Heart left ventricle (tissue), 16 donors: ENCODE results near the gene CDH3. TPM values are rescaled to one million over a fixed set of nuclear protein-coding genes. Genes with fewer than 3 reads are reported as not detected.

ENCODE experiments used
- ATAC-seq, 4 donors: fragments of 200-7000 bp; cut with Tn5 transposase; one replicate each; pipeline ENCODE4 v1.9.1; 2020 to 2022; ENCODE audit warnings: moderate library complexity in 4 of 4, mild to moderate bottlenecking in 3 of 4, moderate number of reproducible peaks in 1 of 4
- DNase-seq, 5 donors: peaks; one replicate each; pipeline ENCODE4 v3.0.0-alpha.2; 2020
- H3K27ac ChIP-seq, 12 donors: fragments of 200-600 bp; sonication (generic) in 4 of 12; one replicate each; pipeline versions ENCODE4 v1.5.0 to v1.8.0; 2016 to 2022; ENCODE audit warnings: mild to moderate bottlenecking in 2 of 12
- H3K27me3 ChIP-seq, 9 donors: fragments of 200-600 bp; sonication (generic) in 2 of 9; one replicate each; pipeline versions ENCODE4 v1.5.1 to v1.8.0; 2016 to 2022; ENCODE audit warnings: mild to moderate bottlenecking in 3 of 9
- H3K36me3 ChIP-seq, 9 donors: fragments of 200-600 bp; sonication (generic) in 2 of 9; one replicate each; pipeline versions ENCODE4 v1.5.0 to v1.8.0; 2018 to 2022; ENCODE audit warnings: mild to moderate bottlenecking in 2 of 9
- H3K4me1 ChIP-seq, 12 donors: fragments of 200-600 bp; sonication (generic) in 4 of 12; one replicate each; pipeline versions ENCODE4 v1.5.0 to v1.8.0; 2016 to 2022; ENCODE audit warnings: mild to moderate bottlenecking in 3 of 12
- H3K4me3 ChIP-seq, 12 donors: fragments of 200-600 bp; sonication (generic) in 4 of 12; one replicate each; pipeline versions ENCODE4 v1.5.0 to v1.8.0; 2017 to 2022; ENCODE audit warnings: mild to moderate bottlenecking in 9 of 12, moderate library complexity in 4 of 12
- H3K9me3 ChIP-seq, 12 donors: fragments of 200-600 bp; sonication (generic) in 4 of 12; one replicate each; pipeline versions ENCODE4 v1.5.0 to v1.8.0; 2016 to 2022; ENCODE audit warnings: mild to moderate bottlenecking in 1 of 12
- CTCF ChIP-seq, 12 donors: fragments of 200-600 bp; sonication (generic) in 4 of 12; IDR thresholded peaks; one replicate each; pipeline versions ENCODE4 v1.5.0 to v1.8.0; 2018 to 2022; ENCODE audit warnings: antibody characterized with exemption in 12 of 12, mild to moderate bottlenecking in 5 of 12
- POLR2A ChIP-seq, 2 donors: fragments of 450-650 bp; IDR thresholded peaks; one replicate each; pipeline ENCODE4 v1.6.1; 2017; ENCODE audit warnings: antibody characterized with exemption in 2 of 2, mild to moderate bottlenecking in 2 of 2, moderate library complexity in 2 of 2
- WGBS, 4 donors: extraction: QIAGEN DNeasy Blood & Tissue Kit in 2 of 4; methylation state at CpG; one replicate each; pipeline versions ENCODE4 v1.1.5 to v1.1.7; 2013 to 2018; 5-methylcytosine and 5-hydroxymethylcytosine counted together
- intact Hi-C, 10 donors: fragments of 100-400 bp; cut with DNase I; formaldehyde crosslinking; loops; one replicate each; pipeline versions ENCODE4 v1.11.1 to v1.14.2; 2022
- polyA plus RNA-seq, 2 donors: library from polyadenylated mRNA; stranded (reverse); fragments of 200-250 nt; gene quantifications; one replicate each; pipeline ENCODE4 v1.2.3, GENCODE V29; 2013
- total RNA-seq, 9 donors: library from RNA; depleted of rRNA in 2 of 9; stranded (reverse); fragments of >200 nt in 2 of 9; fragmentation: NEBNext Ultra II Directional in 3 of 9; extraction: Animal tissue kit (Norgen Biotek cat#: 25700) in 3 of 9; gene quantifications; one replicate each; pipeline versions ENCODE4 v1.1.0 to v1.2.4, GENCODE V29; 2016 to 2023
- donor health status: ischemic (EF 13 %, LVEDD 7.1; RV severe dilation, severe dysfunction).
- donor health status: healthy with polysubstance abuse.
- donor health status: DM: no; HTN: yes; CAD: no.
- donor health status: DM: no; HTN: no; CAD: no.
- donor health status: ischemic (EF 25% LVEDD 6.9; RV normal size, moderate dysfunction).
- donor health status: ischemic (EF 25% LVEDD 5.7; RV mildly dilated, moderate dysfunction).
- donor health status: healthy.
- donor health status: DM: yes; HTN: yes; CAD: no.
- donor health status: ischemic (EF 35%, LVEDD 5.7; RV mildly dilated, moderate dysfunction).
- donor health status: nonischemic (EF 11% LVEDD 7.7; RV severe dilation, severe dysfunction).
- donor health status: DM: yes; HTN: yes; CAD: no.
- donor health status: PGD.
- donor health status: ischemic (EF 29% LVEDD 5.4; RV normal size, mild dysfunction).
- donor health status: nonischemic (EF 23%, LVEDD 6.1; RV moderate dilation, normal function).

The CDH3 gene
- total and polyA plus RNA-seq, 11 donors, result 0.01 to 3.8 TPM; not detected in 9

DNA sequence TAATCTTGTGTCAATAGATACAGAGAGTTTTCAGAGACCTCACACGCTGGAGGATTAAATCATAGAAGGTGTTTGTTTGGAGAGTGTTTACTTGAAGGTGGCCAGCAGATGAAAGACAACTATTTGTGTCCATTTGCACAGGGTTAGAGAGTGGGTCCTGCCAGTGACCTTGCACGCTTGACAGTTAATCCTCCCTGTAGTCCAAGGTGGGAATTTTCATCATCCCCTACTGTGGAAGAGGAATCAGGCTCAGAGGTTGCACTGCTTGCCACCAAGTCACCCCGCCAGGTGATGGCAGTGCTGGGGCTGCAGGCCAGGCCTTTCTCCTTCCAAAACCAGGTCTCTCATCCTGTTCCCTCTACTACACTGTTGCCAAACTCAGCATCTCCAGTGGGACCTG lies 104.3 kb downstream of the CDH3 start:
- Histone ChIP-seq H3K27ac (no peak overlapping the region), H3K4me1 (no peaks in the 10 kb centered on the region), H3K4me3 (no peak overlapping the region), H3K36me3 (no peaks in the 10 kb centered on the region), H3K9me3 (no peaks in the 10 kb centered on the region), H3K27me3 (peaks cover 0 to 11% (median 0%) of the 10 kb centered on the region in 9 donors)
- WGBS, 4 donors, result 76 to 81% (median 79%) methylated on average over 3 of the region's 3 CpGs
- intact Hi-C loops, result no loop called here
- ATAC-seq (no peak), DNase-seq (no peak)
- TF ChIP-seq CTCF (IDR thresholded peaks at IDR 0.05) (no peak), POLR2A (IDR thresholded peaks at IDR 0.05) (no peak)

Other genes with a start within 250 kb of the CDH3 start
- gene SMPD3, start 196.8 kb upstream of the CDH3 start, total RNA-seq, result 10 to 100 TPM in 1 of 9 donors, 1 to 10 TPM in 2, under 1 TPM in 3, not detected in 3; 0.10 to 14.4 (median 1.5) TPM
- gene SMPD3, start 196.8 kb upstream of the CDH3 start, polyA plus RNA-seq, result under 1 TPM; 0.07 to 0.15 TPM
- gene ZFP90, start 106.0 kb upstream of the CDH3 start, total RNA-seq, result 10 to 100 TPM in 6 of 9 donors, 1 to 10 TPM in 3; 6.9 to 18.1 (median 12.0) TPM
- 1 to 10 TPM; 4.9 to 5.3 TPM for gene ZFP90, start 106.0 kb upstream of the CDH3 start, polyA plus RNA-seq
- gene CDH1, start 92.0 kb downstream of the CDH3 start, total RNA-seq, result 1 to 10 TPM in 1 of 9 donors, under 1 TPM in 1, not detected in 7; 0.27 to 5.3 TPM
- gene CDH1, start 92.0 kb downstream of the CDH3 start, polyA plus RNA-seq, result under 1 TPM in 1 of 2 donors, not detected in 1; 0.08 TPM
- gene TANGO6, start 198.2 kb downstream of the CDH3 start, total RNA-seq, result 10 to 100 TPM in 2 of 9 donors, 1 to 10 TPM in 7; 5.5 to 14.1 (median 8.9) TPM
- 1 to 10 TPM; 1.8 to 7.5 TPM for gene TANGO6, start 198.2 kb downstream of the CDH3 start, polyA plus RNA-seq